WTC11 (cell line): ENCODE data around the gene LAMC1. TPM values are rescaled to one million over a fixed set of nuclear protein-coding genes. Genes with fewer than 3 reads are reported as not detected.

ENCODE experiments used
- ATAC-seq: fragments of 200-7000 bp; cut with Tn5 transposase; 2 replicates; pipeline ENCODE4 v1.10.0; 2021; ENCODE audit warnings: mild to moderate bottlenecking, moderate library complexity
- CTCF ChIA-PET: fragments of 300-600 bp; sonication (Branson Sonifier 250); formaldehyde crosslinking; loops from one replicate; lab custom pipeline; 2021; ENCODE audit warnings: antibody characterized with exemption; lab: Charles Lee
- POLR2A ChIA-PET: fragments of 350-600 bp; sonication (Branson Sonifier 250); formaldehyde crosslinking; loops from one replicate; lab custom pipeline; 2021; ENCODE audit warnings: antibody characterized with exemption; lab: Charles Lee
- DNase-seq: peaks from one replicate; pipeline ENCODE4 v3.0.0; 2021; ENCODE audit warnings: low spot score
- H3K27ac Mint-ChIP-seq: 2 replicates; pipeline ENCODE4 v1.8.0; 2021; ENCODE audit warnings: mixed read lengths
- H3K27me3 Mint-ChIP-seq: 2 replicates; pipeline ENCODE4 v1.8.0; 2021; ENCODE audit warnings: low read depth, mild to moderate bottlenecking, moderate library complexity, mixed read lengths
- H3K36me3 Mint-ChIP-seq: 2 replicates; pipeline ENCODE4 v1.8.0; 2021; ENCODE audit warnings: mixed read lengths
- H3K4me1 Mint-ChIP-seq: 2 replicates; pipeline ENCODE4 v1.8.0; 2022; ENCODE audit warnings: mixed read lengths
- H3K4me3 Mint-ChIP-seq: 2 replicates; pipeline ENCODE4 v1.8.0; 2021; ENCODE audit warnings: mild to moderate bottlenecking, moderate library complexity, mixed read lengths
- H3K9me3 Mint-ChIP-seq: 2 replicates; pipeline ENCODE4 v1.8.0; 2021; ENCODE audit warnings: mixed read lengths
- ELF4 ChIP-seq: sonication (generic); formaldehyde crosslinking; IDR thresholded peaks from 2 replicates; pipeline ENCODE4 v1.8.1; 2022; ENCODE audit warnings: low read depth, mild to moderate bottlenecking, moderate library complexity, missing genetic modification reagents
- FOXP1 ChIP-seq: sonication (generic); formaldehyde crosslinking; IDR thresholded peaks from 2 replicates; pipeline ENCODE4 v1.8.0; 2022; ENCODE audit warnings: missing genetic modification reagents, mild to moderate bottlenecking, moderate library complexity, borderline replicate concordance
- GRHL2 ChIP-seq: fragments of 250-450 bp; sonication (Bioruptor Pico); IDR thresholded peaks from 2 replicates; pipeline ENCODE4 v1.8.0; 2022; ENCODE audit warnings: mild to moderate bottlenecking, moderate library complexity; ENCODE audit not compliant: insufficient replicate concordance, severe bottlenecking
- HMGA2 ChIP-seq: fragments of 250-450 bp; sonication (Bioruptor Pico); IDR thresholded peaks from 2 replicates; pipeline ENCODE4 v1.4.0; 2021; ENCODE audit warnings: mild to moderate bottlenecking, moderate library complexity
- JAZF1 ChIP-seq: fragments of 250-450 bp; sonication (Bioruptor Pico); IDR thresholded peaks from 2 replicates; pipeline ENCODE4 v1.9.0; 2021; ENCODE audit warnings: moderate library complexity, mild to moderate bottlenecking, inconsistent platforms
- MXD4 ChIP-seq: fragments of 250-450 bp; sonication (Bioruptor Pico); IDR thresholded peaks from 2 replicates; pipeline ENCODE4 v1.8.0; 2021; ENCODE audit warnings: mild to moderate bottlenecking, moderate library complexity, borderline replicate concordance
- NFYB ChIP-seq: sonication (generic); formaldehyde crosslinking; conservative IDR thresholded peaks from 2 replicates; pipeline ENCODE4 v1.8.0; 2022; ENCODE audit warnings: low read depth, missing genetic modification reagents
- NR2C2 ChIP-seq: sonication (generic); formaldehyde crosslinking; IDR thresholded peaks from 2 replicates; pipeline ENCODE4 v1.8.0; 2022; ENCODE audit warnings: mild to moderate bottlenecking, missing genetic modification reagents
- PRRX2 ChIP-seq: fragments of 250-450 bp; sonication (Bioruptor Pico); IDR thresholded peaks from 2 replicates; pipeline ENCODE4 v1.8.0; 2021; ENCODE audit warnings: mild to moderate bottlenecking
- RORB ChIP-seq: fragments of 250-450 bp; sonication (Bioruptor Pico); IDR thresholded peaks from 2 replicates; pipeline ENCODE4 v1.9.0; 2021; ENCODE audit warnings: mild to moderate bottlenecking
- SP1 ChIP-seq: sonication (generic); formaldehyde crosslinking; conservative IDR thresholded peaks from 2 replicates; pipeline ENCODE4 v1.8.1; 2022; ENCODE audit warnings: missing genetic modification reagents
- ZNF121 ChIP-seq: sonication (generic); formaldehyde crosslinking; IDR thresholded peaks from 2 replicates; pipeline ENCODE4 v1.8.0; 2023; ENCODE audit warnings: missing genetic modification reagents
- ZNF219 ChIP-seq: sonication (generic); formaldehyde crosslinking; IDR thresholded peaks from 2 replicates; pipeline ENCODE4 v1.8.0; 2023; ENCODE audit warnings: missing genetic modification reagents, mild to moderate bottlenecking, borderline replicate concordance
- ZNF423 ChIP-seq: fragments of 250-450 bp; sonication (Bioruptor Pico); IDR thresholded peaks from 2 replicates; pipeline ENCODE4 v2.1.2; 2022; ENCODE audit warnings: mild to moderate bottlenecking, moderate library complexity
- total RNA-seq: library from RNA; stranded (reverse); gene quantifications from 3 replicates; pipeline ENCODE4 v1.2.3, GENCODE V29; 2021
- TF ChIP-seq, protein P1 (sequence below): sonication (generic); formaldehyde crosslinking; IDR thresholded peaks from 2 replicates; pipeline ENCODE4 v1.8.1; 2022; ENCODE audit warnings: mild to moderate bottlenecking, missing genetic modification reagents, moderate library complexity, borderline replicate concordance
- TF ChIP-seq, protein P2 (sequence below): sonication (generic); formaldehyde crosslinking; IDR thresholded peaks from 2 replicates; pipeline ENCODE4 v1.8.0; 2022; ENCODE audit warnings: missing genetic modification reagents
- TF ChIP-seq, protein P3 (sequence below): sonication (generic); formaldehyde crosslinking; IDR thresholded peaks from 2 replicates; pipeline ENCODE4 v1.8.0; 2022; ENCODE audit warnings: mild to moderate bottlenecking, missing genetic modification reagents
- TF ChIP-seq, protein P4 (sequence below): fragments of 250-450 bp; sonication (Bioruptor Pico); IDR thresholded peaks from 2 replicates; pipeline ENCODE4 v1.9.0; 2021; ENCODE audit warnings: mild to moderate bottlenecking
- TF ChIP-seq, protein P5 (sequence below): sonication (generic); formaldehyde crosslinking; IDR thresholded peaks from 2 replicates; pipeline ENCODE4 v1.8.1; 2023; ENCODE audit warnings: mild to moderate bottlenecking, missing genetic modification reagents
- TF ChIP-seq, protein P6 (sequence below): sonication (generic); formaldehyde crosslinking; IDR thresholded peaks from 2 replicates; pipeline ENCODE4 v1.8.0; 2022; ENCODE audit warnings: mild to moderate bottlenecking, missing genetic modification reagents
- TF ChIP-seq, protein P7 (sequence below): sonication (generic); formaldehyde crosslinking; IDR thresholded peaks from 2 replicates; pipeline ENCODE4 v1.8.0; 2023; ENCODE audit warnings: missing genetic modification reagents, mild to moderate bottlenecking, borderline replicate concordance

The LAMC1 gene
- total RNA-seq, 1 experiment from 2014 or later = 162 TPM

DNA sequence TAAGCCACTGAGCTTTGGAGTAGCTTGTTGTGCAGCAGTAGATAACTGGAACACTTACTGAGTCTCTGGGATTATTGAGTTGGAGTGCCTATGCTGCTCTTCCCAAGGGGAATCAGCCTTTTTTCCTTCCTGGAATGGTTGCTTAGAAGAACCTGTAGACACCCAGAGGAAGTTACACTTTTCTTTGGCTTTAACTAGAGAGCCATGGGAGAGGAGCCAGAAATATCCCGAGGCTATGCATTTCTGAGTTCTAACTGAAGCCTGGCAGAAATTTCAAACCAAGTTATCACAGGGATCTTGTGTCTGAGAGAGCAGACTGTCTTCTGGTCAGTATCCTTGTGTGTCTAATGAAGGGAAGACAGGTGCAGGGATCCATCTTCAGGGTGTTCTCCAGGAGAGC lies 28.3 kb downstream of the LAMC1 start:
- Mint-ChIP-seq H3K27ac (no peak overlapping the region), H3K9me3 (no peaks in the 10 kb centered on the region), H3K4me1 (peaks cover 29% of the 10 kb centered on the region), H3K36me3 (no peaks in the 10 kb centered on the region; the same call in 1 of the 2 replicates), H3K4me3 (no peak overlapping the region), H3K27me3 (no peaks in the 10 kb centered on the region)
- ChIA-PET POLR2A (no interaction called here), CTCF (no interaction called here)
- DNase-seq = no peak
- ATAC-seq = no peak
- no peak for TF ChIP-seq RORB (CRISPR knock-in tag)
- no peak for TF ChIP-seq PRRX2 (CRISPR knock-in tag)
- TF ChIP-seq, protein P1, sequence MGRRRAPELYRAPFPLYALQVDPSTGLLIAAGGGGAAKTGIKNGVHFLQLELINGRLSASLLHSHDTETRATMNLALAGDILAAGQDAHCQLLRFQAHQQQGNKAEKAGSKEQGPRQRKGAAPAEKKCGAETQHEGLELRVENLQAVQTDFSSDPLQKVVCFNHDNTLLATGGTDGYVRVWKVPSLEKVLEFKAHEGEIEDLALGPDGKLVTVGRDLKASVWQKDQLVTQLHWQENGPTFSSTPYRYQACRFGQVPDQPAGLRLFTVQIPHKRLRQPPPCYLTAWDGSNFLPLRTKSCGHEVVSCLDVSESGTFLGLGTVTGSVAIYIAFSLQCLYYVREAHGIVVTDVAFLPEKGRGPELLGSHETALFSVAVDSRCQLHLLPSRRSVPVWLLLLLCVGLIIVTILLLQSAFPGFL = no peak
- no peak for TF ChIP-seq ZNF423 (CRISPR knock-in tag)
- no peak for TF ChIP-seq ZNF219 (CRISPR knock-in tag)
- TF ChIP-seq, protein P2, sequence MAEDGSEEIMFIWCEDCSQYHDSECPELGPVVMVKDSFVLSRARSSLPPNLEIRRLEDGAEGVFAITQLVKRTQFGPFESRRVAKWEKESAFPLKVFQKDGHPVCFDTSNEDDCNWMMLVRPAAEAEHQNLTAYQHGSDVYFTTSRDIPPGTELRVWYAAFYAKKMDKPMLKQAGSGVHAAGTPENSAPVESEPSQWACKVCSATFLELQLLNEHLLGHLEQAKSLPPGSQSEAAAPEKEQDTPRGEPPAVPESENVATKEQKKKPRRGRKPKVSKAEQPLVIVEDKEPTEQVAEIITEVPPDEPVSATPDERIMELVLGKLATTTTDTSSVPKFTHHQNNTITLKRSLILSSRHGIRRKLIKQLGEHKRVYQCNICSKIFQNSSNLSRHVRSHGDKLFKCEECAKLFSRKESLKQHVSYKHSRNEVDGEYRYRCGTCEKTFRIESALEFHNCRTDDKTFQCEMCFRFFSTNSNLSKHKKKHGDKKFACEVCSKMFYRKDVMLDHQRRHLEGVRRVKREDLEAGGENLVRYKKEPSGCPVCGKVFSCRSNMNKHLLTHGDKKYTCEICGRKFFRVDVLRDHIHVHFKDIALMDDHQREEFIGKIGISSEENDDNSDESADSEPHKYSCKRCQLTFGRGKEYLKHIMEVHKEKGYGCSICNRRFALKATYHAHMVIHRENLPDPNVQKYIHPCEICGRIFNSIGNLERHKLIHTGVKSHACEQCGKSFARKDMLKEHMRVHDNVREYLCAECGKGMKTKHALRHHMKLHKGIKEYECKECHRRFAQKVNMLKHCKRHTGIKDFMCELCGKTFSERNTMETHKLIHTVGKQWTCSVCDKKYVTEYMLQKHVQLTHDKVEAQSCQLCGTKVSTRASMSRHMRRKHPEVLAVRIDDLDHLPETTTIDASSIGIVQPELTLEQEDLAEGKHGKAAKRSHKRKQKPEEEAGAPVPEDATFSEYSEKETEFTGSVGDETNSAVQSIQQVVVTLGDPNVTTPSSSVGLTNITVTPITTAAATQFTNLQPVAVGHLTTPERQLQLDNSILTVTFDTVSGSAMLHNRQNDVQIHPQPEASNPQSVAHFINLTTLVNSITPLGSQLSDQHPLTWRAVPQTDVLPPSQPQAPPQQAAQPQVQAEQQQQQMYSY (CRISPR knock-in tag) = no peak
- TF ChIP-seq GRHL2 (CRISPR knock-in tag) = no peak

DNA sequence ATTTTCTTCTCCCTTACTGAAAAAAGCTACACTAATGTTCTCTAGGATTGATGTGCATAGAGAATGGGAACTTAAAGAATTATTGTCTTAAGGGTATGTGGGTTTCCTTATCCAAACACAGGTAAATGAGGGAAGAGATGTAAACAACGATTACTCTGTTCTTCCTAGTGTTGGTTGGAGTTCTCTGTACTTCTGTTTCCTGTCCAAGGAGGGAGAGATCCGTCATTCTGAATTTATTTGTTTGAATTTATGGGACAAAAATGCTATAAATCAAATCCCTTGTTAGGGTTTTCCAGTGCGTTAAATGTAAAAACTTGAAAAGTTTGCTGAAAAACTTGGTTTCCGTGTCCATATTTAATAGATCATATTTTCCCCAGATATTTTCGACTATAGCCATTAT lies 29.6 kb downstream of the LAMC1 start:
- no peak for ATAC-seq
- H3K27me3 Mint-ChIP-seq = no peaks in the 10 kb centered on the region
- no peaks in the 10 kb centered on the region for H3K9me3 Mint-ChIP-seq
- H3K27ac Mint-ChIP-seq = no peak overlapping the region
- DNase-seq = no peak
- no peak overlapping the region for H3K4me3 Mint-ChIP-seq
- POLR2A ChIA-PET = no interaction called here
- CTCF ChIA-PET = no interaction called here
- H3K36me3 Mint-ChIP-seq = no peaks in the 10 kb centered on the region; the same call in 1 of the 2 replicates
- peaks cover 25% of the 10 kb centered on the region for H3K4me1 Mint-ChIP-seq
- TF ChIP-seq, protein P3, sequence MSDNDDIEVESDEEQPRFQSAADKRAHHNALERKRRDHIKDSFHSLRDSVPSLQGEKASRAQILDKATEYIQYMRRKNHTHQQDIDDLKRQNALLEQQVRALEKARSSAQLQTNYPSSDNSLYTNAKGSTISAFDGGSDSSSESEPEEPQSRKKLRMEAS (CRISPR knock-in tag) = no peak
- TF ChIP-seq MXD4 (CRISPR knock-in tag) (no peak), HMGA2 (CRISPR knock-in tag) (no peak), FOXP1 (CRISPR knock-in tag) (no peak), NFYB (no peak), JAZF1 (CRISPR knock-in tag) (no peak), ELF4 (no peak)
- TF ChIP-seq, protein P4, sequence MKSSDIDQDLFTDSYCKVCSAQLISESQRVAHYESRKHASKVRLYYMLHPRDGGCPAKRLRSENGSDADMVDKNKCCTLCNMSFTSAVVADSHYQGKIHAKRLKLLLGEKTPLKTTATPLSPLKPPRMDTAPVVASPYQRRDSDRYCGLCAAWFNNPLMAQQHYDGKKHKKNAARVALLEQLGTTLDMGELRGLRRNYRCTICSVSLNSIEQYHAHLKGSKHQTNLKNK (CRISPR knock-in tag) = no peak

DNA sequence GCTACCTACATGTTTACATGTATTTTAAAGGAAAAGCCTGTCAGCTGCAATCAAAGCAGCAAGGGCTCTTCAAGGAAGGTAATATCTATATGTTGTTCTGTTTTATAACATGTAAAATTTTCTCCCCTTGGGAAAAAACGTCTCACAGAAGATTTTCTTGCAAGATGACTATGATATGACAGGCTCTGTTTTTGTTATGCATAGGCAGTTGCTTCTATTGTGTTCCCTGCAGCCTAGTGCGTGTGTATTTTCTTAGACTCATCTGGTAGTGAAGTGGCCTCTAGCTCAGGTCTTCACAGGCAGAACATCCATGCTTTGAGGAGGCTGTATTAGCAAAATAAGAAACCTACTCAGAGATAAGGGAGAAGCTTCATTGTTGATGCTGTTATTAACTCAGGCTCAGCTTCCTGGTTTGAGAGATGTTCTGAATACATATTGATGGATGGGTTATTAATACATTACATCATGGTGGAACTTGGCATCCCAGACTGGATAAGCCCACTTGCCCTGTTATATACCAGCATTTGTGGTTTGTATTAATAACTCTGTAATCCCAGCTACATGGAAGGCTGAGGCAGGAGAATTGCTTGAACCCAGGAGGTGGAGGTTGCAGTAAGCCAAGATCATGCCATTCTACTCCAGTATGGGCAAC lies 35.8 kb downstream of the LAMC1 start:
- POLR2A ChIA-PET = no interaction called here
- Mint-ChIP-seq H3K36me3 (no peaks in the 10 kb centered on the region), H3K9me3 (no peaks in the 10 kb centered on the region), H3K27me3 (no peaks in the 10 kb centered on the region), H3K27ac (no peak overlapping the region), H3K4me3 (no peak overlapping the region), H3K4me1 (peaks cover 10% of the 10 kb centered on the region)
- DNase-seq (no peak), ATAC-seq (no peak)
- CTCF ChIA-PET = no interaction called here
- TF ChIP-seq ZNF121 (CRISPR knock-in tag) (no peak), NR2C2 (CRISPR knock-in tag) (no peak), NFYB (no peak), SP1 (CRISPR knock-in tag) (no peak)
- TF ChIP-seq, protein P5, sequence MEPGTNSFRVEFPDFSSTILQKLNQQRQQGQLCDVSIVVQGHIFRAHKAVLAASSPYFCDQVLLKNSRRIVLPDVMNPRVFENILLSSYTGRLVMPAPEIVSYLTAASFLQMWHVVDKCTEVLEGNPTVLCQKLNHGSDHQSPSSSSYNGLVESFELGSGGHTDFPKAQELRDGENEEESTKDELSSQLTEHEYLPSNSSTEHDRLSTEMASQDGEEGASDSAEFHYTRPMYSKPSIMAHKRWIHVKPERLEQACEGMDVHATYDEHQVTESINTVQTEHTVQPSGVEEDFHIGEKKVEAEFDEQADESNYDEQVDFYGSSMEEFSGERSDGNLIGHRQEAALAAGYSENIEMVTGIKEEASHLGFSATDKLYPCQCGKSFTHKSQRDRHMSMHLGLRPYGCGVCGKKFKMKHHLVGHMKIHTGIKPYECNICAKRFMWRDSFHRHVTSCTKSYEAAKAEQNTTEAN (CRISPR knock-in tag) = no peak
- TF ChIP-seq, protein P6, sequence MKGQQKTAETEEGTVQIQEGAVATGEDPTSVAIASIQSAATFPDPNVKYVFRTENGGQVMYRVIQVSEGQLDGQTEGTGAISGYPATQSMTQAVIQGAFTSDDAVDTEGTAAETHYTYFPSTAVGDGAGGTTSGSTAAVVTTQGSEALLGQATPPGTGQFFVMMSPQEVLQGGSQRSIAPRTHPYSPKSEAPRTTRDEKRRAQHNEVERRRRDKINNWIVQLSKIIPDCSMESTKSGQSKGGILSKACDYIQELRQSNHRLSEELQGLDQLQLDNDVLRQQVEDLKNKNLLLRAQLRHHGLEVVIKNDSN (CRISPR knock-in tag) = no peak
- TF ChIP-seq, protein P7, sequence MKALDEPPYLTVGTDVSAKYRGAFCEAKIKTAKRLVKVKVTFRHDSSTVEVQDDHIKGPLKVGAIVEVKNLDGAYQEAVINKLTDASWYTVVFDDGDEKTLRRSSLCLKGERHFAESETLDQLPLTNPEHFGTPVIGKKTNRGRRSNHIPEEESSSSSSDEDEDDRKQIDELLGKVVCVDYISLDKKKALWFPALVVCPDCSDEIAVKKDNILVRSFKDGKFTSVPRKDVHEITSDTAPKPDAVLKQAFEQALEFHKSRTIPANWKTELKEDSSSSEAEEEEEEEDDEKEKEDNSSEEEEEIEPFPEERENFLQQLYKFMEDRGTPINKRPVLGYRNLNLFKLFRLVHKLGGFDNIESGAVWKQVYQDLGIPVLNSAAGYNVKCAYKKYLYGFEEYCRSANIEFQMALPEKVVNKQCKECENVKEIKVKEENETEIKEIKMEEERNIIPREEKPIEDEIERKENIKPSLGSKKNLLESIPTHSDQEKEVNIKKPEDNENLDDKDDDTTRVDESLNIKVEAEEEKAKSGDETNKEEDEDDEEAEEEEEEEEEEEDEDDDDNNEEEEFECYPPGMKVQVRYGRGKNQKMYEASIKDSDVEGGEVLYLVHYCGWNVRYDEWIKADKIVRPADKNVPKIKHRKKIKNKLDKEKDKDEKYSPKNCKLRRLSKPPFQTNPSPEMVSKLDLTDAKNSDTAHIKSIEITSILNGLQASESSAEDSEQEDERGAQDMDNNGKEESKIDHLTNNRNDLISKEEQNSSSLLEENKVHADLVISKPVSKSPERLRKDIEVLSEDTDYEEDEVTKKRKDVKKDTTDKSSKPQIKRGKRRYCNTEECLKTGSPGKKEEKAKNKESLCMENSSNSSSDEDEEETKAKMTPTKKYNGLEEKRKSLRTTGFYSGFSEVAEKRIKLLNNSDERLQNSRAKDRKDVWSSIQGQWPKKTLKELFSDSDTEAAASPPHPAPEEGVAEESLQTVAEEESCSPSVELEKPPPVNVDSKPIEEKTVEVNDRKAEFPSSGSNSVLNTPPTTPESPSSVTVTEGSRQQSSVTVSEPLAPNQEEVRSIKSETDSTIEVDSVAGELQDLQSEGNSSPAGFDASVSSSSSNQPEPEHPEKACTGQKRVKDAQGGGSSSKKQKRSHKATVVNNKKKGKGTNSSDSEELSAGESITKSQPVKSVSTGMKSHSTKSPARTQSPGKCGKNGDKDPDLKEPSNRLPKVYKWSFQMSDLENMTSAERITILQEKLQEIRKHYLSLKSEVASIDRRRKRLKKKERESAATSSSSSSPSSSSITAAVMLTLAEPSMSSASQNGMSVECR = no peak
